Measurements from ENCODE around the gene PBX1. TPM values are rescaled to one million over a fixed set of nuclear protein-coding genes. Genes with fewer than 3 reads are reported as not detected.

PBX1 gene
- total RNA-seq, 2 donors from 2014 or later: 33.3 to 37.4 TPM

GRCh38 chr1:164564378-164564777 lies 5.4 kb downstream of the PBX1 start:
- H3K4me1 ChIP-seq: peaks cover 0 to 25% of the 10 kb centered on the region in 2 donors
- no peaks in the 10 kb centered on the region for H3K9me3 ChIP-seq
- no peaks in the 10 kb centered on the region for H3K36me3 ChIP-seq
- DNase-seq (ENCODE audit: low spot score): no peak
- H3K27me3 ChIP-seq: no peaks in the 10 kb centered on the region
- peak overlapping the region; percentile 50 to 77 for H3K4me3 ChIP-seq
- peak overlapping the region; percentile 90 to 91 for H3K27ac ChIP-seq
- no peak for TF ChIP-seq CTCF (IDR thresholded peaks at IDR 0.05)

GRCh38 chr1:164565357-164565756 lies 6.4 kb downstream of the PBX1 start:
- Histone ChIP-seq H3K4me3 (peak overlapping the region; percentile 0 to 77), H3K9me3 (no peaks in the 10 kb centered on the region), H3K4me1 (peaks cover 0 to 33% of the 10 kb centered on the region in 2 donors), H3K27ac (peak overlapping the region; percentile 90 to 91), H3K36me3 (no peaks in the 10 kb centered on the region), H3K27me3 (no peaks in the 10 kb centered on the region)
- TF ChIP-seq CTCF (IDR thresholded peaks at IDR 0.05): no peak
- no peak for DNase-seq (ENCODE audit: low spot score)

- Histone ChIP-seq H3K36me3 (no peaks in the 10 kb centered on the region), H3K27me3 (no peaks in the 10 kb centered on the region), H3K27ac (no peak overlapping the region), H3K4me1 (peaks cover 0 to 33% of the 10 kb centered on the region in 2 donors), H3K4me3 (no peak overlapping the region), H3K9me3 (no peaks in the 10 kb centered on the region)
- no peak for TF ChIP-seq CTCF (IDR thresholded peaks at IDR 0.05)
- DNase-seq (ENCODE audit: low spot score): no peak
Observed at GRCh38 chr1:164567774-164568173, 8.8 kb downstream of the PBX1 start.

GRCh38 chr1:164569241-164569640 lies 10.3 kb downstream of the PBX1 start:
- Histone ChIP-seq H3K27me3 (no peaks in the 10 kb centered on the region), H3K4me1 (peaks cover 0 to 40% of the 10 kb centered on the region in 2 donors), H3K36me3 (no peaks in the 10 kb centered on the region), H3K9me3 (no peaks in the 10 kb centered on the region), H3K4me3 (no peak overlapping the region), H3K27ac (peak overlapping the region; percentile 51 to 71)
- no peak for TF ChIP-seq CTCF (IDR thresholded peaks at IDR 0.05)
- no peak for DNase-seq (ENCODE audit: low spot score)

- Histone ChIP-seq H3K36me3 (no peaks in the 10 kb centered on the region), H3K27me3 (no peaks in the 10 kb centered on the region), H3K4me3 (no peak overlapping the region), H3K9me3 (no peaks in the 10 kb centered on the region), H3K27ac (peak overlapping the region; percentile 51 to 71), H3K4me1 (peaks cover 0 to 41% of the 10 kb centered on the region in 2 donors)
- no peak for DNase-seq (ENCODE audit: low spot score)
- no peak for TF ChIP-seq CTCF (IDR thresholded peaks at IDR 0.05)
Observed at GRCh38 chr1:164569866-164570265, 10.9 kb downstream of the PBX1 start.

GRCh38 chr1:164571333-164571732 lies 12.3 kb downstream of the PBX1 start:
- Histone ChIP-seq H3K36me3 (no peaks in the 10 kb centered on the region), H3K27me3 (no peaks in the 10 kb centered on the region), H3K9me3 (no peaks in the 10 kb centered on the region), H3K4me3 (no peak overlapping the region), H3K27ac (no peak overlapping the region), H3K4me1 (peaks cover 0 to 47% of the 10 kb centered on the region in 2 donors)
- TF ChIP-seq CTCF (IDR thresholded peaks at IDR 0.05): no peak
- no peak for DNase-seq (ENCODE audit: low spot score)
